Panc1 (cell line): Measurements from ENCODE around the gene SUSD6. TPM values are rescaled to one million over a fixed set of nuclear protein-coding genes. Genes with fewer than 3 reads are reported as not detected.

Experiments
- ATAC-seq: fragments of 200-7000 bp; cut with Tn5 transposase; 2 replicates; pipeline ENCODE4 v1.9.1; 2020; ENCODE audit warnings: mild to moderate bottlenecking, moderate library complexity
- BruUV-seq: library from RNA; stranded (reverse); fragments of 400-500 nt; replicated peaks from 2 replicates; lab custom pipeline; 2021; lab: Mats Ljungman, UMichigan
- CTCF ChIA-PET: fragments of 300-600 bp; sonication (Branson Sonifier 250); formaldehyde crosslinking; loops from one replicate; lab custom pipeline; 2022; ENCODE audit warnings: antibody characterized with exemption; lab: Charles Lee
- POLR2A ChIA-PET: fragments of 300-600 bp; sonication (Branson Sonifier 250); formaldehyde crosslinking; loops from one replicate; lab custom pipeline; 2022; ENCODE audit warnings: antibody characterized with exemption; lab: Charles Lee
- DNase-seq: peaks from one replicate; pipeline ENCODE4 v3.0.0-alpha.2; 2010; ENCODE audit warnings: low read depth, low spot score
- H3K27ac ChIP-seq: 2 replicates; pipeline ENCODE4 v1.5.1; 2011; ENCODE audit warnings: mild to moderate bottlenecking, low read length, inconsistent platforms
- H3K27me3 ChIP-seq: fragments of 200-500 bp; sonication (Bioruptor generic); 2 replicates; pipeline ENCODE4 v1.6.0; 2014; ENCODE audit warnings: low read length, inconsistent platforms; ENCODE audit not compliant: control insufficient read depth, insufficient read depth
- H3K36me3 ChIP-seq: fragments of 200-500 bp; sonication (Bioruptor generic); 2 replicates; pipeline ENCODE4 v1.5.1; 2014; ENCODE audit warnings: inconsistent platforms, mild to moderate bottlenecking, low read length, moderate library complexity; ENCODE audit not compliant: control insufficient read depth, insufficient read depth
- H3K4me1 ChIP-seq: 2 replicates; pipeline ENCODE4 v1.5.1; 2011; ENCODE audit warnings: inconsistent platforms, mild to moderate bottlenecking, low read length, moderate library complexity; ENCODE audit not compliant: control insufficient read depth, insufficient read depth
- H3K4me3 ChIP-seq, 2 experiments: 2 replicates each; pipeline ENCODE4 v1.5.1; 2011 to 2012; ENCODE audit warnings: low read depth in 2 of 2, low read length in 2 of 2, mild to moderate bottlenecking in 2 of 2, inconsistent platforms in 1 of 2, moderate library complexity in 1 of 2
- H3K9me3 ChIP-seq: fragments of 200-500 bp; sonication (Bioruptor generic); 2 replicates; pipeline ENCODE4 v1.5.1; 2014; ENCODE audit warnings: low read depth, mild to moderate bottlenecking, inconsistent platforms, low read length, moderate library complexity; ENCODE audit not compliant: control insufficient read depth, insufficient read depth
- POLR2AphosphoS5 ChIP-seq: IDR thresholded peaks from 2 replicates; pipeline ENCODE4 v1.6.1; 2012; ENCODE audit warnings: mild to moderate bottlenecking, low read depth, low read length, moderate library complexity
- SIN3A ChIP-seq: IDR thresholded peaks from 2 replicates; pipeline ENCODE4 v1.6.1; 2012; ENCODE audit warnings: low read depth, mild to moderate bottlenecking, low read length, moderate library complexity, borderline replicate concordance; ENCODE audit not compliant: insufficient read depth
- TCF7L2 ChIP-seq: IDR thresholded peaks from 2 replicates; pipeline ENCODE4 v1.6.1; 2011; ENCODE audit warnings: mild to moderate bottlenecking, low read depth, low read length, inconsistent platforms
- in situ Hi-C: cut with HindIII; loops from 2 replicates; pipeline ENCODE4 v1.10.0; 2016; ENCODE audit warnings: low sequenced_read_pairs, low pct_unique_long_range_greater_than_20kb
- intact Hi-C: fragments of 100-400 bp; cut with micrococcal nuclease; formaldehyde crosslinking; loops from one replicate; pipeline ENCODE4 v1.10.0; 2022; ENCODE audit not compliant: unreplicated experiment
- total RNA-seq: library from RNA; stranded (reverse); gene quantifications from one replicate; pipeline ENCODE4 v1.2.1, GENCODE V29; 2021; ENCODE audit not compliant: unreplicated experiment
- TF ChIP-seq, protein P1 (sequence below): fragments of 450-650 bp; IDR thresholded peaks from 2 replicates; pipeline ENCODE4 v1.5.1; 2017; ENCODE audit warnings: mild to moderate bottlenecking
- TF ChIP-seq, protein P2 (sequence below), 2 experiments: IDR thresholded peaks; 2 replicates each; pipeline ENCODE4 v1.6.1; 2011 to 2012; ENCODE audit warnings: low read depth in 2 of 2, control low read depth in 1 of 2, low read length in 1 of 2, mild to moderate bottlenecking in 1 of 2, moderate library complexity in 1 of 2; ENCODE audit not compliant: insufficient read depth in 1 of 2

The SUSD6 gene
- total RNA-seq, 1 experiment from 2014 or later, result 10.9 TPM

DNA sequence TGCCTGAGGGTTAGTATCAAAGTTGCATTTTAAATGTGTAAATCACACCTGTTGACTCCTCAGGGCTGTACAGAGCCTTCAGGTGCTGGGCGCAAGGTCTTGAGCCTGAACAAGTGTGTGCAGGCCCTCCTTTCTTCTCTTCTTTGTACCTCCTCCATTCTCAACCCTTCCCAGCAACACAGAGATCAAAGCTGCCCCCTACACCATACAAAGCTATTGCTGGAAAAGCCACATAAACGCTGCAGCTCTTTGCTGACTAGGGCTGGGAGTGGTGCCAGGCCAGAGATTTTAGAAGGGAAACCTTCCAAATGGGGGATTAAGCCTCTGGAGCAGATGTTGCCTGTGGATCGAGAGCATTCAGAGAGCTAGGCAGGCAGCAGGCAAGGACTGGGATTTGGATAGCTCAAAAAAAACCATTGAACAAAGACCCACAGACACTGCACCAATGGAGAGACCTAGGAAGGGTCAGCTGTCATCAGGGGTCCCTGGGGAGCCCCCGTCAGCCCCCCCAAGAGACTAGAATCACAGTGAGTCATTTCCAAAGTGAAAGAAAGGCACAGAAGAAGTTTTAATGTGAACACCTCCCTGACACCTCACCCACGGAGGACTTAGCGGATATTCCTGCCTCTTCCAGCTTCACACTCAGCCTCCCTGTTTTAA lies 18.2 kb upstream of the SUSD6 start:
- no peak overlapping the region for H3K4me3 ChIP-seq
- CTCF ChIA-PET, result no interaction called here
- no peaks in the 10 kb centered on the region for H3K27me3 ChIP-seq
- TF ChIP-seq TCF7L2, result no peak
- TF ChIP-seq SIN3A, result no peak
- no peak for TF ChIP-seq POLR2AphosphoS5
- TF ChIP-seq, protein P1, sequence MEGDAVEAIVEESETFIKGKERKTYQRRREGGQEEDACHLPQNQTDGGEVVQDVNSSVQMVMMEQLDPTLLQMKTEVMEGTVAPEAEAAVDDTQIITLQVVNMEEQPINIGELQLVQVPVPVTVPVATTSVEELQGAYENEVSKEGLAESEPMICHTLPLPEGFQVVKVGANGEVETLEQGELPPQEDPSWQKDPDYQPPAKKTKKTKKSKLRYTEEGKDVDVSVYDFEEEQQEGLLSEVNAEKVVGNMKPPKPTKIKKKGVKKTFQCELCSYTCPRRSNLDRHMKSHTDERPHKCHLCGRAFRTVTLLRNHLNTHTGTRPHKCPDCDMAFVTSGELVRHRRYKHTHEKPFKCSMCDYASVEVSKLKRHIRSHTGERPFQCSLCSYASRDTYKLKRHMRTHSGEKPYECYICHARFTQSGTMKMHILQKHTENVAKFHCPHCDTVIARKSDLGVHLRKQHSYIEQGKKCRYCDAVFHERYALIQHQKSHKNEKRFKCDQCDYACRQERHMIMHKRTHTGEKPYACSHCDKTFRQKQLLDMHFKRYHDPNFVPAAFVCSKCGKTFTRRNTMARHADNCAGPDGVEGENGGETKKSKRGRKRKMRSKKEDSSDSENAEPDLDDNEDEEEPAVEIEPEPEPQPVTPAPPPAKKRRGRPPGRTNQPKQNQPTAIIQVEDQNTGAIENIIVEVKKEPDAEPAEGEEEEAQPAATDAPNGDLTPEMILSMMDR, result no peak
- TF ChIP-seq, protein P2, sequence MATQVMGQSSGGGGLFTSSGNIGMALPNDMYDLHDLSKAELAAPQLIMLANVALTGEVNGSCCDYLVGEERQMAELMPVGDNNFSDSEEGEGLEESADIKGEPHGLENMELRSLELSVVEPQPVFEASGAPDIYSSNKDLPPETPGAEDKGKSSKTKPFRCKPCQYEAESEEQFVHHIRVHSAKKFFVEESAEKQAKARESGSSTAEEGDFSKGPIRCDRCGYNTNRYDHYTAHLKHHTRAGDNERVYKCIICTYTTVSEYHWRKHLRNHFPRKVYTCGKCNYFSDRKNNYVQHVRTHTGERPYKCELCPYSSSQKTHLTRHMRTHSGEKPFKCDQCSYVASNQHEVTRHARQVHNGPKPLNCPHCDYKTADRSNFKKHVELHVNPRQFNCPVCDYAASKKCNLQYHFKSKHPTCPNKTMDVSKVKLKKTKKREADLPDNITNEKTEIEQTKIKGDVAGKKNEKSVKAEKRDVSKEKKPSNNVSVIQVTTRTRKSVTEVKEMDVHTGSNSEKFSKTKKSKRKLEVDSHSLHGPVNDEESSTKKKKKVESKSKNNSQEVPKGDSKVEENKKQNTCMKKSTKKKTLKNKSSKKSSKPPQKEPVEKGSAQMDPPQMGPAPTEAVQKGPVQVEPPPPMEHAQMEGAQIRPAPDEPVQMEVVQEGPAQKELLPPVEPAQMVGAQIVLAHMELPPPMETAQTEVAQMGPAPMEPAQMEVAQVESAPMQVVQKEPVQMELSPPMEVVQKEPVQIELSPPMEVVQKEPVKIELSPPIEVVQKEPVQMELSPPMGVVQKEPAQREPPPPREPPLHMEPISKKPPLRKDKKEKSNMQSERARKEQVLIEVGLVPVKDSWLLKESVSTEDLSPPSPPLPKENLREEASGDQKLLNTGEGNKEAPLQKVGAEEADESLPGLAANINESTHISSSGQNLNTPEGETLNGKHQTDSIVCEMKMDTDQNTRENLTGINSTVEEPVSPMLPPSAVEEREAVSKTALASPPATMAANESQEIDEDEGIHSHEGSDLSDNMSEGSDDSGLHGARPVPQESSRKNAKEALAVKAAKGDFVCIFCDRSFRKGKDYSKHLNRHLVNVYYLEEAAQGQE (IDR thresholded peaks at IDR 0.05; ENCODE audit: insufficient read depth in 1 of 2, low read depth in 2 of 2, low read length in 1 of 2), result no peak
- ATAC-seq (no peak), DNase-seq (no peak)
- no peaks in the 10 kb centered on the region for H3K36me3 ChIP-seq
- in situ Hi-C loops (no loop called here), intact Hi-C loops (no loop called here)
- H3K27ac ChIP-seq, result no peak overlapping the region
- BruUV-seq, result no TSS peak
- POLR2A ChIA-PET, result no interaction called here
- H3K4me1 ChIP-seq, result no peaks in the 10 kb centered on the region
- no peaks in the 10 kb centered on the region for H3K9me3 ChIP-seq

DNA sequence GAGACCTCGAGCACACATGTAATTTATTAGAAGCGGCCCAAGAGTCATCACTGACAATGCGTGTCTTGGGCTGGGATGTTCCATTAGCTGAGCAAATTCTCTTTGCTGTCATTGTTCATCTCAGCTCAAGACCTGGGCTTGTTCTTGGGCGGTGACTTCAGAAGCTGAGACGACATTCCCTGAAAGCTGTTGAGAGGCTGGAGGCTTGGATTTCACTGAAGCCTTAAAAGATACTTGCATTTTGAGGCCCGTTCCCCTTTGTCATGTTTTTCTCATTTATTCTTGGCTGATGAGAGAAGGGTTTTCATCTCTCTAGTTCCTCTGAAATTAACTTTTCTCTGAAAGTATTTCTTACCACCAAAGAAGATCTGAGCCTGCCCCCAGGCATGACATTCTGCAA lies 16.6 kb upstream of the SUSD6 start:
- no peak for TF ChIP-seq POLR2AphosphoS5
- TF ChIP-seq, protein P1, result no peak
- TF ChIP-seq, protein P2 (IDR thresholded peaks at IDR 0.05; ENCODE audit: insufficient read depth in 1 of 2, low read depth in 2 of 2, low read length in 1 of 2), result no peak
- no peak for TF ChIP-seq TCF7L2
- no peak for TF ChIP-seq SIN3A
- ChIA-PET POLR2A (no interaction called here), CTCF (no interaction called here)

More for the DNA sequence above, 16.6 kb upstream of the SUSD6 start:
- no peak overlapping the region for H3K27ac ChIP-seq
- DNase-seq (no peak), ATAC-seq (no peak)
- no peaks in the 10 kb centered on the region for H3K36me3 ChIP-seq
- intact Hi-C loops (no loop called here), in situ Hi-C loops (no loop called here)
- H3K4me3 ChIP-seq, result no peak overlapping the region
- H3K27me3 ChIP-seq, result no peaks in the 10 kb centered on the region
- H3K9me3 ChIP-seq, result no peaks in the 10 kb centered on the region
- no peaks in the 10 kb centered on the region for H3K4me1 ChIP-seq
- BruUV-seq, result no TSS peak
